ENCODE data around the gene ACER3.

DNA sequence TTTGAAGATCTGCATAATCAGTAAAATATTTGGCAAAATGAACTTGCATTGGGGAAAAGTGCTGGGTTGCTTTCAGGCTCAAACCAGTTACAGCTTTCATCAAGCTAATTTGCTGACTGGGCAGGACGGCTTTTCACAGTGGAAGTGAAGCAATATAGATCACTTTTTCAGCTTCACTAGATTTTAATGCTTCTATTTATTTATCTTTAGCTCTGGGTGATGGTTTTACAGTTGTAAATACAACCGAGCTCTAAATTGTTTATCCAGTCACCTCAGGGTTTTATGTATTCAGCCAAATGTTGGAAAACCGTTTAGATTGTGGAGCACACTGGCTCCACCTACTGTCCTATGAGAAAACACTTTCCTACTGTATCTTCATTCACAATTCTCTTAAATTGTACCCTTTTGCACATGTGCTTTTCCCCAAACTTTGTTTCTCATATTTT is 58.2 kb downstream of the ACER3 start:
- TF ChIP-seq, protein P1, sequence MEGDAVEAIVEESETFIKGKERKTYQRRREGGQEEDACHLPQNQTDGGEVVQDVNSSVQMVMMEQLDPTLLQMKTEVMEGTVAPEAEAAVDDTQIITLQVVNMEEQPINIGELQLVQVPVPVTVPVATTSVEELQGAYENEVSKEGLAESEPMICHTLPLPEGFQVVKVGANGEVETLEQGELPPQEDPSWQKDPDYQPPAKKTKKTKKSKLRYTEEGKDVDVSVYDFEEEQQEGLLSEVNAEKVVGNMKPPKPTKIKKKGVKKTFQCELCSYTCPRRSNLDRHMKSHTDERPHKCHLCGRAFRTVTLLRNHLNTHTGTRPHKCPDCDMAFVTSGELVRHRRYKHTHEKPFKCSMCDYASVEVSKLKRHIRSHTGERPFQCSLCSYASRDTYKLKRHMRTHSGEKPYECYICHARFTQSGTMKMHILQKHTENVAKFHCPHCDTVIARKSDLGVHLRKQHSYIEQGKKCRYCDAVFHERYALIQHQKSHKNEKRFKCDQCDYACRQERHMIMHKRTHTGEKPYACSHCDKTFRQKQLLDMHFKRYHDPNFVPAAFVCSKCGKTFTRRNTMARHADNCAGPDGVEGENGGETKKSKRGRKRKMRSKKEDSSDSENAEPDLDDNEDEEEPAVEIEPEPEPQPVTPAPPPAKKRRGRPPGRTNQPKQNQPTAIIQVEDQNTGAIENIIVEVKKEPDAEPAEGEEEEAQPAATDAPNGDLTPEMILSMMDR (IDR thresholded peaks at IDR 0.05), result peak; percentile 48 to 84 (median 72)
- TF ChIP-seq POLR2A (IDR thresholded peaks at IDR 0.05), result no peak

Data from heart left ventricle (tissue), 13 donors.